HCT116 (cell line): Measurements from ENCODE around the gene OR10T2. TPM values are rescaled to one million over a fixed set of nuclear protein-coding genes. Genes with fewer than 3 reads are reported as not detected.

ENCODE experiments used
- total RNA-seq: library from RNA; stranded (reverse); gene quantifications from one replicate; pipeline ENCODE4 v1.2.1, GENCODE V29; 2021; ENCODE audit not compliant: unreplicated experiment

OR10T2 gene
- total RNA-seq, 1 experiment from 2014 or later, result not detected

Other genes starting within 250 kb of the OR10T2 start
- not detected for gene CD1D, start 218.6 kb downstream of the OR10T2 start, total RNA-seq
- not detected for gene CD1A, start 145.0 kb downstream of the OR10T2 start, total RNA-seq
- not detected for gene CD1C, start 109.5 kb downstream of the OR10T2 start, total RNA-seq
- gene CD1B, start 67.9 kb downstream of the OR10T2 start, total RNA-seq, result not detected
- gene CD1E, start 45.6 kb downstream of the OR10T2 start, total RNA-seq, result not detected
- not detected for gene OR10K2, start 26.8 kb upstream of the OR10T2 start, total RNA-seq
- gene OR10K1, start 62.4 kb upstream of the OR10T2 start, total RNA-seq, result not detected
- gene OR10R2, start 72.8 kb upstream of the OR10T2 start, total RNA-seq, result not detected
- gene OR6Y1, start 154.9 kb upstream of the OR10T2 start, total RNA-seq, result not detected
- not detected for gene OR6P1, start 171.1 kb upstream of the OR10T2 start, total RNA-seq
- gene OR10X1, start 180.4 kb upstream of the OR10T2 start, total RNA-seq, result not detected
- gene OR10Z1, start 205.8 kb upstream of the OR10T2 start, total RNA-seq, result not detected